IPS-18a (cell line): Measurements from ENCODE around the gene CD28.

Experiments
- H3K27ac ChIP-seq: one replicate; pipeline ENCODE4 v1.5.1; 2013; ENCODE audit warnings: low read length
- H3K27me3 ChIP-seq: one replicate; pipeline ENCODE4 v1.6.1; 2013; ENCODE audit warnings: mild to moderate bottlenecking, low read length; ENCODE audit not compliant: control insufficient read depth, insufficient read depth
- H3K36me3 ChIP-seq: one replicate; pipeline ENCODE4 v1.6.1; 2013; ENCODE audit warnings: low read depth, low read length; ENCODE audit not compliant: control insufficient read depth
- H3K4me1 ChIP-seq: one replicate; pipeline ENCODE4 v1.6.1; 2013; ENCODE audit warnings: low read depth, low read length; ENCODE audit not compliant: control insufficient read depth
- H3K4me3 ChIP-seq: one replicate; pipeline ENCODE4 v1.5.1; 2013; ENCODE audit warnings: low read length
- H3K9ac ChIP-seq: one replicate; pipeline ENCODE4 v1.6.1; 2013; ENCODE audit warnings: mild to moderate bottlenecking, low read length, moderate library complexity
- H3K9me3 ChIP-seq: one replicate; pipeline ENCODE4 v1.6.1; 2013; ENCODE audit warnings: low read depth, low read length; ENCODE audit not compliant: control insufficient read depth

The CD28 gene

DNA sequence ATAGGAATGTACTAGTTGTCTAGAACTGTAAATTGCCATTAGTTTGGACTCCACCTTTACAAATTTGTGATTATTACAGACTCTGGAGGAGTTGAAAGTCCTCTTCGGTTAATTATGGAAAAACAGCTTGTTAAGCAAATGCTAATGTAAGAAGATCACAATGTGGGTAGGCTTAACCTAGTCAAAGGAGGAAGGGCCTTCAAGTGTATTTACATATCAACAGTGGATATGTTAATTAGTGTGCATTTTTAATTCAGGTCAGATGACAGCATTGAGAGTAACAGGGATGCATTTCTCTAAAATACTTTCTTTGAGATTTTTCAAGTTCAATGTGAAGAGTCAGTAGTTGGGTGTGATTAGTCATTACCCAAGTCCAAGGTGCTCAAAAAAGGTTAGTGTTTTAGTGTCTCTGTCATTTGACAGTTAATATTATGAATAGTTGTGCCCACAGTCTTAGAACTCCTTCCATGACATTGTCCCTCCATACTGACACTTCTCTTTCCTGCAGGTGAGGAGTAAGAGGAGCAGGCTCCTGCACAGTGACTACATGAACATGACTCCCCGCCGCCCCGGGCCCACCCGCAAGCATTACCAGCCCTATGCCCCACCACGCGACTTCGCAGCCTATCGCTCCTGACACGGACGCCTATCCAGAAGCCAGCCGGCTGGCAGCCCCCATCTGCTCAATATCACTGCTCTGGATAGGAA, 28.0 kb downstream of the CD28 start:
- no peaks in the 10 kb centered on the region for H3K36me3 ChIP-seq
- no peak overlapping the region for H3K27ac ChIP-seq
- H3K4me3 ChIP-seq: no peak overlapping the region
- H3K9me3 ChIP-seq: no peaks in the 10 kb centered on the region
- H3K27me3 ChIP-seq: no peaks in the 10 kb centered on the region
- H3K9ac ChIP-seq: no peak overlapping the region
- peaks cover 10% of the 10 kb centered on the region for H3K4me1 ChIP-seq

DNA sequence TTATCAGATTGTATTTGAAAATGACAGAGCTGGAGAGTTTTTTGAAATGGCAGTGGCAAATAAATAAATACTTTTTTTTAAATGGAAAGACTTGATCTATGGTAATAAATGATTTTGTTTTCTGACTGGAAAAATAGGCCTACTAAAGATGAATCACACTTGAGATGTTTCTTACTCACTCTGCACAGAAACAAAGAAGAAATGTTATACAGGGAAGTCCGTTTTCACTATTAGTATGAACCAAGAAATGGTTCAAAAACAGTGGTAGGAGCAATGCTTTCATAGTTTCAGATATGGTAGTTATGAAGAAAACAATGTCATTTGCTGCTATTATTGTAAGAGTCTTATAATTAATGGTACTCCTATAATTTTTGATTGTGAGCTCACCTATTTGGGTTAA, 30.9 kb downstream of the CD28 start:
- H3K4me1 ChIP-seq: peaks cover 10% of the 10 kb centered on the region
- H3K9me3 ChIP-seq: no peaks in the 10 kb centered on the region
- H3K36me3 ChIP-seq: no peaks in the 10 kb centered on the region

DNA sequence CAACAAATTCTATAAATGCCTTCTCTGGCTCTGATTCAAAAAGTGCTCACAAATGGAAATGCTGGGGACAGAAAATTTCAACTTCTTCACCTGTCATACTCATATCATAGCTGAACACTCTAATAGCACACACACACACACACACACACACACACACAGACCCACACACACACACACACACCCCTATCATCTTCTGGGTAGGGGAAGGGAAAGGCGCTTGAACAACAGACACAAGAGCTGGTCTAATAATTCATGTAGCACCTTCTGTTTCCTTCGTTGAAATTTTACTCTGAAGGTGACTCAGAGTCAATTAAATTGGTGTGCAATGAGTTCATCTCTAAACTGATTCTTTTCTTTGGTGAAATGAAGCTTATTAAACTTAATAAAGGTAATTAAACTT, 32.9 kb downstream of the CD28 start:
- no peak overlapping the region for H3K4me3 ChIP-seq
- H3K9ac ChIP-seq: no peak overlapping the region
- no peaks in the 10 kb centered on the region for H3K9me3 ChIP-seq
- no peaks in the 10 kb centered on the region for H3K36me3 ChIP-seq
- H3K27ac ChIP-seq: no peak overlapping the region
- no peaks in the 10 kb centered on the region for H3K27me3 ChIP-seq
- H3K4me1 ChIP-seq: peaks cover 3% of the 10 kb centered on the region

More for the DNA sequence above, 30.9 kb downstream of the CD28 start:
- Histone ChIP-seq H3K27ac (no peak overlapping the region), H3K9ac (no peak overlapping the region), H3K4me3 (no peak overlapping the region), H3K27me3 (no peaks in the 10 kb centered on the region)

DNA sequence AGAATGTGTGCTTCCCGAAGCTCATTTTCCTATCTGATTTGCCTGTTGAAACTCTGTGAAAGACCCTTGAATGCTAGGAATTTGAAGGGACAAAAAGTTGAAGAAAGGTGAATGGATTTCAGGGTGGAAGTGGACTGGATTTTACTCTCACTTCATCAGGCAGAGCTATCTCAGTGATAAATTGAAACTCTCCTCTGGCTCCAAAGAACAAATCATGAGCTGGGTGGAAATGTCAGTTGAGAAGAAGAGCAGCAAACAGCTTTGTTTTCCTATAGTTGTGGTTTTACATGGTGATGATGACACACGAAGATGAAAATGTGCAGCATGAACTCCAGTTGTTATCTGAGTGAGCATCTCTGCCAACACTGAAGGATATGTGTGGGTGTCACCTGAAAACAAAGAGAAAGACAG, 34.4 kb downstream of the CD28 start:
- no peak overlapping the region for H3K9ac ChIP-seq
- H3K36me3 ChIP-seq: no peaks in the 10 kb centered on the region
- H3K4me1 ChIP-seq: no peaks in the 10 kb centered on the region
- H3K27me3 ChIP-seq: no peaks in the 10 kb centered on the region
- H3K4me3 ChIP-seq: no peak overlapping the region
- H3K9me3 ChIP-seq: no peaks in the 10 kb centered on the region
- H3K27ac ChIP-seq: no peak overlapping the region

DNA sequence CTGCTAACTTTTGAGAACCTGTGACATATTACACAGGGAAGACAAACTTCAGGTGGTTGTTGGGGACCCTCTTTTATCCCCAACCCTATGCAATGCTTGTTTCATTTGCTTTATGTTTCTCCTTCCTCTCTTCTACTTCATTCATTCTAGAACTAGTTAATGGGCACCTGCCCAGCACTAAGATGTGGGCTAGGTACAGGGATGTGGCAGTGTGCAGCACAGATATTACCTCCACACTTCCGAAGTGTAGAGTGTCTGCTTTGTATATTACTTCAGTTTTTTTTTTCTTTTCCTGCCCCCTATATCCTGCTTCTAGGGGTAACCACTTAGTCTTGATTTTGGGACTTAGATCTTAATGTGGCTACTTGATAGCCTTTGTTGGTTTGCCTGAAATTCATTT, 35.1 kb downstream of the CD28 start:
- Histone ChIP-seq H3K4me3 (no peak overlapping the region), H3K9me3 (no peaks in the 10 kb centered on the region), H3K9ac (no peak overlapping the region), H3K36me3 (no peaks in the 10 kb centered on the region), H3K27me3 (no peaks in the 10 kb centered on the region), H3K4me1 (no peaks in the 10 kb centered on the region), H3K27ac (no peak overlapping the region)

- H3K27me3 ChIP-seq: no peaks in the 10 kb centered on the region
- no peak overlapping the region for H3K27ac ChIP-seq
- no peaks in the 10 kb centered on the region for H3K36me3 ChIP-seq
- no peaks in the 10 kb centered on the region for H3K9me3 ChIP-seq
- H3K4me1 ChIP-seq: no peaks in the 10 kb centered on the region
- H3K9ac ChIP-seq: no peak overlapping the region
- no peak overlapping the region for H3K4me3 ChIP-seq
These were observed 37.1 kb downstream of the CD28 start for GRCh38 chr2:203743441-203743981.

DNA sequence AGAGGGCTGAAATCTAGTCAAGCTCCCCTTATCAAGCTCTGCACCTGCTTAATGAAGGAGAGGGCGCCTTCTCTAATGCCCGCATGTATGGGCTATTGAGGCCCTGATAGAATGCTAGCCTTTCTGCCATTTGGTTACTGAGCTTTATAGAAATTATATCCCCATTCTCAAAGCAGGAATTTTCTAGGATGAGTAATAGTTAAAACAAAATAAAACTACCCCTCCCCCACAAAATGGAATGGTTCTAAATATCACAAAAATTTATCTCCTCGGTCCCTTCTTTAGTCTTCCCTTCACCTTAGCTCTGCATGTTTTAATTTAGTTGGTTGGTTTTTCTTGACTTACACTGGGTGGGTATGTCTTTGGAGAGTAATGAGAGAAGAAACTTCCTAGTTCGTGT, 37.7 kb downstream of the CD28 start:
- no peaks in the 10 kb centered on the region for H3K27me3 ChIP-seq
- H3K4me1 ChIP-seq: no peaks in the 10 kb centered on the region
- no peaks in the 10 kb centered on the region for H3K36me3 ChIP-seq
- no peak overlapping the region for H3K4me3 ChIP-seq
- H3K9me3 ChIP-seq: no peaks in the 10 kb centered on the region
- no peak overlapping the region for H3K9ac ChIP-seq
- H3K27ac ChIP-seq: no peak overlapping the region

DNA sequence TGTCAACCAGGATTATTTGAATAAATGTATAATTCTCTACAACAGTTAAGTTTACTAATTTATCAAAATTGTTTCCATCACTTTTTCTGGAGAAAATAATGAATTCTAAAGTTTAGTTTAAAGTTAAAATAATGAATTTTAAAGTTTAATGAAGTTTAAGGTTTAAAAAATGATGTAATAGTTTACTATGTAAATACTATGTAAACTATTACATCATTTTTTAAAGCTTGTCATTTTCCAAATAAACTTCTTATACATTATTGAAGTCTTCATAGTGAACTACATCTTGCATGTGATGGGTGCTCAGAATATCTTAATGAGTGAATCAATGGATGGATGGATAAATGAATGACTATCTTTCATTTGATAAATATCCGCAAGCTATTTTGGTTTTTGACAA, 38.8 kb downstream of the CD28 start:
- Histone ChIP-seq H3K27me3 (no peaks in the 10 kb centered on the region), H3K4me3 (no peak overlapping the region), H3K36me3 (no peaks in the 10 kb centered on the region), H3K27ac (no peak overlapping the region), H3K4me1 (no peaks in the 10 kb centered on the region), H3K9ac (no peak overlapping the region), H3K9me3 (no peaks in the 10 kb centered on the region)

DNA sequence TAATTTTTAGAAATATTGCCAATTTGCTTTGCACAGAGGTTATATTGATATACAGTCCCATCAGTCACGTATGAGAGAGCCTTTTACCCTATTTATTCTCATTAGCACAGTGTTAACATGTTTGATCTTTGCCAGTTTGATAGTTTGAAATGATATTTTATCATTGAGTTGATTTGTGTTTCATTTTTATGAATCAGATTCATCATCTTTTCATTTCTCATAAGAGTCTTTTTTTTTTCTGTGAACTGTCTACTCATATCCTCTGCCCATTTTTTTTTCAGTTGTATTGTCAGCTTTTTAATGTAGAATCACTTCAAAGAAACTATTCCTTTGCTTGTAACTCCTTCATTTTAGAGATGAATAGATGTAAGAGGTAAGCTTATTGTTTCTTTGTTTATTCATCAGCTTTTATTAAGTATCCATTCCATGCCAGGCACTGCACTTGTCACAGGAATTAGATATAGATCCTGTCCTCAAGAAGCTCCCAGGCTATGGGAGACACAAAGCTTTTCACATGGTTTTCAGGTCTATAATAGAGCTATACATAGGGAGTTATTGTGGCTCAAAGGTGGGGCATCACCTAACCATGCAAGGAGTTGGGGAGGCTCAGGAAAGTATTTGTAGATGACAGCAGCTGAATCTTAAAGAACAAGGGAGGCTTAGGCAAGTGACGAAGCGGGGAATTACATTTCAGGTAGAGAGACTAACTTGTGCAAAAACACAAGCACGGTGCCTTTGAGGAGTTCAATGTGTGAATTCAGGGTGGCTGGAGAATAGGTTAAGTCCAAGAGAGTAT, 42.1 kb downstream of the CD28 start:
- Histone ChIP-seq H3K27me3 (no peaks in the 10 kb centered on the region), H3K9ac (no peak overlapping the region), H3K9me3 (no peaks in the 10 kb centered on the region), H3K36me3 (no peaks in the 10 kb centered on the region), H3K27ac (no peak overlapping the region), H3K4me1 (no peaks in the 10 kb centered on the region), H3K4me3 (no peak overlapping the region)

DNA sequence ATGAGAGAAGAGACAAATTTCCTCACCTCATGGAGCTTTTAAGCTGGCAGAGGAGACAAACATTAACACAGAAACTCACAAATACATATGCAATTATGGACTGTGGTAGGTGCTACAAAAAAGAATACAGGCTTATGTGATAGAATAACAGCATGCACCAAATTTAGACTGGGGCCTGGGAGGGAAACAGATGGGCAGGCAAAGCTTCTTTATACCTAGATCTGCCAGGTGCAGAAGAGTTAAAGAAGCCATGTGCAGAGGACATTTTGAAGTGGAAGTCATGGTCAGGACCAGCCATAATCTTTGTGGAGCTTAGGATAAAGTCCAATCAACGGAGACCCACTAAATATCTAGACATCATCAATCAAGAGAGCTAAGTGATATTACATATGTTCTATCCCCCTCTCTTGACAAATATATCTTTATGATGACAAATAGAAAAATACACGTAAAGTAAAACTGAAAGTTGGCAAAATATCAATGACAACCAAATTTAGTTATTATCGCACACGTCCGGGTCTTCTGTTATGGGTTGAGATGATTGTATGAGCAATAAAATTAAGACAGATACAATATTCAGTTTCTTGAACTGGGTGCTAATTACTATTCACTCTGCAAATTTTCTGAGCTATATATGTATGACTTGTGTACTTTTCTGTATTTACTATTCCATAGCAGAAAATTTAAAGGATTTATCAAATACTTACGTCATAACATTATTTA, 44.1 kb downstream of the CD28 start:
- H3K9me3 ChIP-seq: no peaks in the 10 kb centered on the region
- no peaks in the 10 kb centered on the region for H3K27me3 ChIP-seq
- H3K4me1 ChIP-seq: no peaks in the 10 kb centered on the region
- H3K4me3 ChIP-seq: no peak overlapping the region
- H3K36me3 ChIP-seq: no peaks in the 10 kb centered on the region
- H3K9ac ChIP-seq: no peak overlapping the region
- no peak overlapping the region for H3K27ac ChIP-seq

DNA sequence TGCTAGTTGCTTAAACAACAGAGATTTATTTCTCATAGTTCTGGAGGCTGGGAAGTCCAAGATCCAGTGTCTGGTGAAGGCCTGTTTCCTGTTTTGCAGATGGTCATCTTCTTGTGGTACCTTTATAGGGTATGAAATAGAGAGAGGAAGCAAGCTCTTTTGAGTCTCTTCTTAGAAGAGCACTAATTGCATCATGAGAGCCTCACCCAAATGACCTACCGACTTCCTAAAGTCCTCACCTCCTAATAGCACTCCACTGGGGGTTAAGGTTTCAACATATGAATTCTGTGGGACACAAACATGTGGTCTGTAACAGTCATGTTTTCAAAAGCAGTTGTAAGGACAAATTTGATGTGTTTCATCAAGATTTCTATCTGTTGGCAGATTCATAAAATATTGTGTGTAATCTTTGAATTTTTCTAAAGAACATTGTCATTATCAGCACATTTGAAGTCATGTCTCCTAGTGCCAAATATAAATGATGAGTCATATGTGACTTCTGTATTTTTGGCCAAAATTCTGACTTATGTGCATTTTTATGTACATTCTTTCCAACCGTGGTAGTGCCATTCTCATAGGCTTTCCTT, 45.3 kb downstream of the CD28 start:
- no peak overlapping the region for H3K27ac ChIP-seq
- H3K36me3 ChIP-seq: no peaks in the 10 kb centered on the region
- no peaks in the 10 kb centered on the region for H3K27me3 ChIP-seq
- H3K4me3 ChIP-seq: no peak overlapping the region
- no peaks in the 10 kb centered on the region for H3K4me1 ChIP-seq
- no peaks in the 10 kb centered on the region for H3K9me3 ChIP-seq
- H3K9ac ChIP-seq: no peak overlapping the region
